Measurements from ENCODE around the gene TRIM63.

The TRIM63 gene

GRCh38 chr1:26049531-26050247, 17.7 kb downstream of the TRIM63 start:
- TF ChIP-seq CTCF (IDR thresholded peaks at IDR 0.05; ENCODE audit: low read depth, low read length), result no peak
- no peak for DNase-seq (ENCODE audit: low read depth in 2 of 2)
- H3K4me3 ChIP-seq (replicated peaks in 1 of 2; ENCODE audit: low read depth in 2 of 2, low read length in 2 of 2), result no peak overlapping the region

- no peak for TF ChIP-seq CTCF (IDR thresholded peaks at IDR 0.05; ENCODE audit: low read depth, low read length)
- no peak overlapping the region for H3K4me3 ChIP-seq (replicated peaks in 1 of 2; ENCODE audit: low read depth in 2 of 2, low read length in 2 of 2)
- no peak for DNase-seq (ENCODE audit: low read depth in 2 of 2)
Observed at GRCh38 chr1:26047278-26047874, 20.1 kb downstream of the TRIM63 start.

- no peak overlapping the region for H3K4me3 ChIP-seq (replicated peaks in 1 of 2; ENCODE audit: low read depth in 2 of 2, low read length in 2 of 2)
- no peak for TF ChIP-seq CTCF (IDR thresholded peaks at IDR 0.05; ENCODE audit: low read depth, low read length)
- DNase-seq (ENCODE audit: low read depth in 2 of 2), result no peak
Observed at GRCh38 chr1:26046246-26047095, 21.0 kb downstream of the TRIM63 start.

- DNase-seq (ENCODE audit: low read depth in 2 of 2), result no peak
- no peak for TF ChIP-seq CTCF (IDR thresholded peaks at IDR 0.05; ENCODE audit: low read depth, low read length)
- no peak within 1 kb of the TSS for H3K4me3 ChIP-seq (replicated peaks in 1 of 2; ENCODE audit: low read depth in 2 of 2, low read length in 2 of 2)
Observed at GRCh38 chr1:26045722-26046245, 21.6 kb downstream of the TRIM63 start, which contains the start of gene SLC30A2. TSS of gene SLC30A2 (minus strand) at chr1:26046118. CDS start at chr1:26045896, 222 bp downstream.

- no peak for DNase-seq (ENCODE audit: low read depth in 2 of 2)
- no peak for TF ChIP-seq CTCF (IDR thresholded peaks at IDR 0.05; ENCODE audit: low read depth, low read length)
- H3K4me3 ChIP-seq (replicated peaks in 1 of 2; ENCODE audit: low read depth in 2 of 2, low read length in 2 of 2), result no peak overlapping the region
Observed at GRCh38 chr1:26044971-26045721, 22.3 kb downstream of the TRIM63 start.

- no peak for DNase-seq (ENCODE audit: low read depth in 2 of 2)
- TF ChIP-seq CTCF (IDR thresholded peaks at IDR 0.05; ENCODE audit: low read depth, low read length), result no peak
Observed at GRCh38 chr1:26044414-26044813, 23.0 kb downstream of the TRIM63 start.

More at GRCh38 chr1:26044414-26044813, 23.0 kb downstream of the TRIM63 start:
- no peak overlapping the region for H3K4me3 ChIP-seq (replicated peaks in 1 of 2; ENCODE audit: low read depth in 2 of 2, low read length in 2 of 2)

All from cardiac fibroblast (primary cell).